Umbilical cord (tissue), 2 donors: Measurements from ENCODE around the gene DR1. TPM values are rescaled to one million over a fixed set of nuclear protein-coding genes. Genes with fewer than 3 reads are reported as not detected.
"Not testable (repeated sequence)": the region's sequence is repeated elsewhere in the genome, so short reads cannot be mapped to it uniquely, and the experiment has no call there.

Source experiments
- DNase-seq: peaks from one replicate; pipeline ENCODE4 v3.0.0-alpha.2; 2015; ENCODE audit warnings: low spot score
- total RNA-seq: library from RNA; depleted of rRNA; stranded (reverse); fragments of >200 nt; gene quantifications from one replicate; pipeline ENCODE4 v1.2.3, GENCODE V29; 2014; ENCODE audit warnings: low replicate concordance; ENCODE audit not compliant: insufficient read depth

The DR1 gene
- total RNA-seq, 1 donor from 2014 or later = 30.6 TPM

DNA sequence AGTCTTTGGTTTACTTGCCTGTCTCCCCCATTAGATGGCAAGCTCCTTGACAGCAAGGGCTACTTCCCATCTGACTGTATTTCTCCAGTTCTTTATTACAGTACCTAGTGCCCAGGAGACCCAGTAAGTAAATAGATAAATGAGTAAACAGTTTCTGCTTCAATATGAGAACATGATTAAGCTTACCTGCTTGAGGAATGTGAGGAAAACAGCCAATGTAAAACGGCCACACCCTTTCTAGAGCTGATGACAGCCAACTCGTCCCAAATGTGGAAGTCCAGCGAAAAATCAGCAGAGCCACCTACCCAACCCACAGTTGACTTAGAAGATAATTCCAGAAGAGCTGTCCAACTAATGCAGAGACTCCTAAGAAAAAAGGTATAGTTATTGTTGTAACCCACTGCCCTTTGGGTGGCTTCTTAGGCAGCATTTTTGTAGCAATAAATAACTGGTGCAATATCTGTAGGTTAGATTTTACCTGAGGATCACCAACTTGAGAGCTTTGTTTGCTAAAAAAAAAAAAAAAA lies 6.5 kb upstream of the DR1 start:
- no peak for DNase-seq

DNA sequence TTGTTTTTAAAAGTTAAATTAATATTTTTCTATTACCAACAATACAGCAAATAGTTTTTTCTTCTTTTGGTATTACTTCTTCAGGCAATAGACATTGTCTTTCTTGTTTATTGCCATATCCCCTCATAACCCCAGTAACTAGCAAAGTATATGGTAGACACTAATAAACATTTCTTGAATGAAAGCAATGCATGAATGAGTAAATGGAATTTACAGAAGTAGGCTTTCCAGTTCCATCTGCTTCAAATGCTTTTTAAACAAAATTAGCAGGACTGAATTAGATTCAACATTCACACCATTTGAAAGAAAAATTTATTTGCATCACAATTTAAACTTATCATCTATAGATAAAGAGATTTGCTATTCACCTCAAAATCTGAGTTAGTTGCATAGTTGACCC lies 5.6 kb upstream of the DR1 start:
- DNase-seq = no peak

DNA sequence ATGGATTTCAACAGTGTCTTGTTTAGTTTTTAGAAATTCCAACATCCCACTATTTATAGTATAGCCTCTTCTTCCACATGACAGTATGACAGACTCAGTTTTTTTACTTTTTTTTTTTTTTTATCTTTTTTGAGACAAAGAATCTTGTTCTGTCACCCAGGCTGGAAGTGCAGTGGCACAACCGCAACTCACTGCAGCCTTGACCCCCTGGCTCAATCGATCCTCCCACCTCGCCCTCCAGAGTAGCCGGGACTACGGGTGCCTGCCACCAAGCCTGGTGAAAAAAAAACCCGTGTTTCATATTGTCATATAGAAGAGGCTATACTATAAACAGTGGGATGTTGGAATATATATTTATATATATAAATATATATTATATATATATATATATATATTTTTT lies 1.2 kb upstream of the DR1 start:
- DNase-seq = no peak

DNA sequence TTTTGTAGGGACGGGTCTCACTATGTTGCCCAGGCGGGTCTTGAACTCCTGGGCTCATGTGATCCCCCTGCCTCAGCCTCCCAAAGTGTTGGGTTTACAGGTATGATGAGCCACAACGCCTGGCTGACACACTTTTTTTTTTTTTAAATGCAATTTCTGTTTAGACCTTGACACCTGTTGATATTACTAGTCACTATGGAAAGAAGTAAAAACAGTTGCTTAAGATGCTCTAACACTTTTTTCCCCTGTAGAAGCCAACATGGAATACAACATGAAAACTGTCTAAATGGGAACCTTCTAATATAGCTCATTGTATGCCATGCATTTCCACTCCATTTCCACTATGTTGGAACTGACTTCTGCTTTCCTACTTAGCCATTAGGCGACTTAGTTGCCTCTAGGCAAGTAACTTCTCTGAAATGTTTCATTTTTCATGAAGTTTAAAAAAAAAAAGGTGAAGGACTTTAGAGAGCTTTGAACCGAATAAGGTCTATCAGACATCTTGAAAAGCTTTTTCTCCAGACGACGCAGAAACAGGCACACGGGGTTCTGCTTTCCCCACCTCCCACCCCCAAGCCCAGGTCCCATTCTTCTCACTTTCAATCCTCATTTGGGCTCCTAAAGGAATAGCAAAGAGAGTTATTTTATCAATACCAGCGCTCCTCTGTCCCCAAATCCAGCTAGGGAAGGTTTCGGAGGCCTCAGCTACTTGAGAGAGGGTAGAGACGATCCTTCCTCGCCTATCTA lies 648 bp upstream of the DR1 start:
- DNase-seq = no peak

DNA sequence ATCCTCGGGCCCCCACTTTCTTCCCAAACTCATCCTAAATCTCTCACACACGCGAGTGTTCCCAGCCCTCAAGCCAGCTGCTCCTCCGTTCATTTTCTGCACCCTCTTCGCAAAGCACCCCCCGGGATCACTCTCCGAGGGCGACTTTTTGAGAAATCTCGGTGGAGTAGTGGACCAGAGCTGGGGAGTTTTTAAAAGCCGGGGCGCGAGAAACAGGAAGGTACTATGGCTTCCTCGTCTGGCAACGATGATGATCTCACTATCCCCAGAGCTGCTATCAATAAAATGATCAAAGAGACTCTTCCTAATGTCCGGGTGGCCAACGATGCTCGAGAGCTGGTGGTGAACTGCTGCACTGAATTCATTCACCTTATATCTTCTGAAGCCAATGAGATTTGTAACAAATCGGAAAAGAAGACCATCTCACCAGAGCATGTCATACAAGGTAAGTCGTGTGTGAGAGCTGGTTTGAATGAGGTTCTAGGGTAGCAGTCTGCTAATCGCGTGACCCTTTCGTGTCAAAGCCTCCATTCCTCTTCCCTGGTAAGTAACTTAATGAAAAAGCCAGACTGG lies 800 bp downstream of the DR1 start:
- no peak for DNase-seq

DNA sequence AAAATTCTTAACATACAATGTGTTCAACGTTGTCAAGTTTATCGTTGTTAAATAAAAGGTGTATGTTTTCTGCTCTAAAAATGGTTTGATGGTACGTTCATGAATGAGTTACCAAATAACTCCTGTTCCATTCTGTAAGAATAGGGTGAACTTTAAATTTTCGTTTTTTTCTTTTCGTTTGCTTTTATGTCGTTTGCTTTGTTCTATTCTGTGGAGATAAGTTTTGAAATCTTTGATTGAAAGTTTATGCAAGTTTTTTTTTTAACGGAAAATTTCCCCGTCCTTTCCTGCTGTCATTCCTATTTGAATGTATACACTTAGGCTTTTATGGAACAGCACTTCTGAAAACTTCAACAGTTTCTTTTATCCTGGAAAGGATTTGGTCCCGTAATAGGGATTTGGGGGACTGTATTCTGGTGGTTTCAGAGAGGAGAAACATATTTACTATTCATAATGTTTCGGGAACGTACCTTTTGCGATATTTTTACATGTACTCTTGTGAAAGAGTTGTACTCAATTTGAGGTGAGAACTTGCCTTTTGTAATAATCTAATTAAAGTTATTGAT lies 1.7 kb downstream of the DR1 start:
- DNase-seq = no peak

DNA sequence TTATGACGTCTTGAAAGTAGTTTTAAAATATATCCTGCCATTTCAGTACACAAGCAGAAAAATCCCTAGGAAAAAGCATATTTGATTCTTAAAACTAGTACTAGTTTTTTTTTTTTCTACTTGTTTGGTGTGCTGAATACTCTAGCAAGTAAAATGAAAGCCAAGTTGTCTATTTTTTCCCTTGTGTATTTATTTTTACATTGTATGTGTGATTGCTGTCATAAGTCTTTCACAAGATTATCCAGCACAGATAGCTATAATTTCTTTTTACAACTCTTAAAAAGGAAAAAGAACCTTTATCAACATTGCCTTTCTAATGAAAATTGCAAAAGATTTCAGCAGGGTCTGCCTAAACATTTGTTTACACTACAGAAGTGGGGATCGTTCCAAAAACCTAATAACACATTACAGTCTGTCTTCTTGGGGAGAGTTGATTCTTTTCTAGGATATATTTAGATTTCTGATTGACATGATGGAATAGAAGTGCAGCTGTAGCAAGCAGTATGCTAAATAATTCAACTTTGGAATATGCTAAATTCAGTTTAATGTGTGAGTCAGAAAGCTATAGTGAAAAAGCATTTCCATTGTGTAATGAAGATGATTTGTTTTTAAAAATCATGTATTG lies 2.5 kb downstream of the DR1 start:
- DNase-seq = no peak

DNA sequence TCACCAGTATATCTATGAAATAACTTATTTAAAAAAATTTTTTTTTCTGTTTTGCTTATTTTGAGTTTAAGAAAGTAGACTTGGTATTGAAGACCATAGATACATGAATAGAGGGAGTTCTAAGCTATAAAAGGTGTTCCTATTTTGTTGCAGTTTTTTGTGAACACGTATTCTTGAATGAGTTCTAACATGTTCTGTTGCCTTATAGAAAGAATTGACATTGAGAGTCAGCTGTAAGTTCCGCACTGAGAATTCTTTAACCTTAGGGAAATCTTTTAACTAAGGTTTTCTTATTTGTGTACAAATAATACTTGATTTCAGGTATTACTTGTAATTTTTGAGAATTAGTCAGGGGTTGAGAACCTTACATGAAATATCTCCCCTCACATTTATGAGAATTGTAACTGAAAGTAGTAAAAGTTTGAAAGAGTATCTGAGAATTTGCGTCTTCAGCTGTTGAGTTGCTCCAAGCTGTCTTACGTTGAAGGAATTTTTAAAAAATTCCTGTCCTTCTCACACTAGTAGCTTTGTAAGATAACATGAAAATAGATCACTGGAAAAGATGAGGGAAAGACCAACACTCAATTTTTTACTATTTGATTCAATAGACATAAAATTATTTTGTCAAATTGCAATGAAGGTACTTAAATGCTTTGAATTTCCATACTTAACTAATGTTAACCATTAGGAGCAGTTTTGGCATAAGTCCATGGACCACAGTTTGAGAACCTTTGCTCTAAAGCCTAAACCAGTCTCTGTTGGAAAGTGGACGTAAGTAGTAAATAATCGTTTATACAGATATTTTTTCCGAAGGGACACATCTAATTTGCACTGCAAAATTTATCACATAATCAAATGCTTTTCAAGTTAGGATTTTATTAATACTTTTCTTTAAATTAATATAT lies 3.8 kb downstream of the DR1 start:
- no peak for DNase-seq

DNA sequence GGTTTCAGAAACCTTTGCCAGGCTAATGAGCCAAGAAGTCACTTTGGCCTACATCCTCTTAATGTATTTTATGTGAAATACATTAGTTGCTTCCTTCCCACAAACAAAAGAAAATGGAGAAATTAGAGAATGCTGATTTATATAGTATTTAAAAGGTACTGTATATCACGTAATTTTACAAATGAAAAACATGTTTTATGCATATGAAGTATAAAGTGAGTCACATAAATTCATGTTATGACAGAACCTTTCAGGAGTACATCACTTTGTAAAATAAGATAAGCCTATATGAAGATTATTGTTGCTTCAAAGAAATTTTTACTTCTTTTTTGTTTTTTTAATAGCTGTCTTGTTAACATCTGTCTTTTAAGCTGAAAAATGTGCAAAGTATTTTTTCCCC lies 4.6 kb downstream of the DR1 start:
- DNase-seq = no peak

DNA sequence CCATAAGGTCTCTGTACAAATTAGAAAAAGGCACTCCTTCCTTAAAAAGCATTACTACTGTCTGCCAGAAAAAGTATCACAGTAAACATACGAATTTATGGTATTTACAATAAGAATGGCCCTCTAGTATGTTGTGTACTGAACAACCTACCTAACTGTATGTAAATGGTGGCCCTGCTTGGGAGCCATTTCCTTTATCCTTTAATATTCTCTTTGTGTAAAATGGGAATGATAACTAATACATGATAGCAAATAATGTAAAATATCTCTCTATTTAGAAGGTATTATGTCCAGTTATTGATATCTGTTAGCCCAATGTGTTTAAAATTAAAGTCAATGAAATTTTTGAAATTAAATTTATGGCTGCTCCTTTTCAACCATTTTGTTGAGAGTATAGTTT lies 5.2 kb downstream of the DR1 start:
- DNase-seq = no peak

DNA sequence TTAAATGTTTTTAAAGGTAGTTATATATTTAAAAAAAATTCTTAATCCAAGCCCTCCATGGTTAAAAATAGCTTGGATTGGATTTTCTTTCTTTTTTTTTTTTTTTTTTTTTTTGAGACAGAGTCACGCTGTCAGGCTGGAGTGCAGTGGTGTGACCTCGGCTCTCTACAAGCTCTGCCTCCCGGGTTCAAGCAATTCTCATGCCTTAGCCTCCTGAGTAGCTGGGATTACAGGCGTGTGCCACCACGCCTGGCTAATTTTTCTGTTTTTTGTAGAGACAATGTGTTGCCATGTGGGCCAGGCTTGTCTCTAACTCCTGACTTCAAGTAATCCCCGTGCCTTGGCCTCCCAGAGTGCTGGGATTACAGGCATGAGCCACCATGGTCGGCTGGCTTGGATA lies 5.6 kb downstream of the DR1 start:
- DNase-seq = not testable (repeated sequence)

DNA sequence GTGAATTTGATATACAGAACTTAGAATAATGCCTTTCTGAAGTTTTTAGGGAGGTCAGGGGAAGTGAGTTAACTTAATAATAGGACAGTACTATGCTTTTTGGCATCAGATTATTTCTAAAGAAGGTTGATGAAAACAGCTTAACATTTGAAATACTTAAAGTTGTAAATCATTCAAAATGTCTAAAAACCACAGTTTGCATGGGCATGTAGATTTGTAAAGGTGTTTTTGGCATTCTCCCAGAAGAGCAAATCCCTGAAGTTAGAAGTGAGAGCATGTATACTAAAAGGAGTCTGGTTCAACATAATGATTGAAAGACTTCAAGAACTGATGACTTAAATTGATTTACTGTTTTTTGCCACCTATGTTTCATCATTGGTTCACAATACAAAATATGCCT lies 6.7 kb downstream of the DR1 start:
- no peak for DNase-seq

DNA sequence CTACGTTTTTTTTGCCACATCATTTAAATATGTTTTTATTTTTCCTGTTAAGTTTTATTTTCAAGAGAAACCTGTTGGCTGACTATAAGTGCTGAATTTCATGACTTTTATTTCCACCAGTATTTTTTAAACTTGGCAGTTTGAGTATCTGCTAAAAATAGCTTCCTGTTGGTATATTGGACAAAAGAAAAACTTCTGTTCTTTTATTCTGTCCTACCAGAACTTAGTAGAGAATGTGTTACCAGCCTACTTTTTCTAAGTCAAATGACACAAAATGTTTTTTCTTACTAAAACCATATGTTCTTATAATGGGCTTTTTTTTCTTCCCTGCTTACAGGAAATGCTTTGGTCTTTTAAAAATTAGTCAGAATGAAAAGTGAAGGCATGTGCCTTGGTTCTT lies 7.6 kb downstream of the DR1 start:
- DNase-seq = no peak

DNA sequence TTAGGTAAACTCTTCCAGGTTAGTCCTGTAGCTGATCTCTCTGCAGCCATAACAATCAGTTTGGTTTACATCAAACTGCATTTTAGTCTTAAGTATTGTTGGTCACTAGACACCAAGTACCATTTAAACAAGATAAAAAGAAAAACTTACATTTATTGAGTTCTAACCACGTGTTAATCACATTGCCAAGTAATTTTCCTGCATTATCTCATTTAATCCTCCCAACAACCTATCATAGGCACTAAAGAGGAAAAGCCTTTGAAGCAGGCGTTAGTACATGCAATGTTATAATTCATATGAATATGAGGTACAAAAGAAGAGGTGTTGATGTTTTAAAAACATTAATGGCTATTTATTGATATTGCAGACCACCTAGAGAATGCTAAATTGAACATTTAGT lies 9.0 kb downstream of the DR1 start:
- no peak for DNase-seq

DNA sequence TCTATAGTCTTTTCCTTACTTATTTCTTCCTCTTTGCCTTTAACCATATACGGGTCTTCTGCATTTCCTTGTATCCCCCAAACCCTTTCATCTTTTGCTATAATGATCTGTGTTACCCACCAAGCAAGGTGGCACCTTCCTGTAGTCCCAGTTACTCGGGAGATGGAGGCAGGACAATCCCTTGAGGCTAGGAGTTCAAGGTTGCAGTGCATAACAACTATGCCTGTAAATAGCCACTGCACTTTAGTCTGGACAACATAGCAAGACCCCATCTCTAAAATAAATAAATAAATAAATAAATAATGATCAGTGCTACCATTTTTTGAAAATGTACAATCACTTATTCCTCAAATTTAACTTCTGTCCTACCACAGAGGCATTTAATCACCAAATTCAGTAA lies 11.5 kb downstream of the DR1 start:
- DNase-seq = no peak

DNA sequence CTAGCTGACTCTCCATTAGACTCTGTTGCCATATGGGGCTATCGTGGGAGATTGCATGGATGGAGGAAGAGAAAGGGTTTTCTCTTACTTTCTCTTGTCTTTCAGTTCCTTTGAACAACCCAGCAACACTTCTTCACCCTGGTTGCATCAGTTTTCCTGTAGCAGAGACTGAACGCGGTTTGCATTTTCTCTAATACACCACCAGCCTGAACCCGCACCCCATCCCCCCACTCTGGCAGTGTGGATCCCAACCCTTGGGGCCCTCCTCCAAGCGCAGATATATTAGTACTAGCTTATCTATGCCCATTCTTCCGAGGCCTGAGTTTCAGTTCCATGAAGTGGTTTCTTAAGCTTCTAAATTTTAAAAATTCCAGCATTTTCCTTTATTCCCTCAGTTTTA lies 12.6 kb downstream of the DR1 start:
- no peak for DNase-seq

DNA sequence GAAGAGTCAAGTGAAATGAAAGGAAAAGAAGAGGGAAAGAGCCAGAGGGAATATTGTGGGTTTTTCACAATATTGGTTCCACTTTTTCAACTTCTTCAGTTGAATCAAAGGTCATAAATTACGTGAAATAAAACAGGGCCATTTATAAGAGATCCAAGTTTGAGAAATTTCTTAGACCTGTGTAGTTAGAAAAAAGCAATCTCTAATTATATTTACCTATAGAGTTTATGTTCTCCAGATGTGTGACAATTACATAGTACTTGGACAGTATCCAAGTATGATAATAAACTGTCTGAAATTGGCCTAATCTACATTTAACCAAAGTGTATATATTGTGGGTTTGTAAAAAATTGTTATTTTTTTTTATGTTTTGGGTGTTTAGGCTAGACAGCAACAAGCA lies 14.4 kb downstream of the DR1 start:
- DNase-seq = no peak

DNA sequence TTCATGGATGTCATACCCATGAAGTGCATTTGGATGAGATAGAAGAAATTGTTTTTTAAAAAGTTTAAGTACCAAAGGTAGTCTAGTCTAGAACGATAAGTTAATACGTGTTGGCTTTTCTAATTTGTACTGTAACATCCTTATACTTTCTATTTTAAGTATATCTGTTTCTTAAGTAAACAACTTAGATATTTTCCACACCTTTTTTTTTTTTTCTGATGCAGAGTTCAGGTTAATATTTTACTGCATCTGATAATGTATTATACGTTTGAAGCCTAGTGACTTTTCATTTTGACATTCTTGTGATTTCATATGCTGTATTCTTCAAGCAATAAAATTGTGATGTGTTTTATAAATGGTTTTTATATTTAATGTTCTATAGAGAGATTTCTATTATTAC lies 16.5 kb downstream of the DR1 start:
- no peak for DNase-seq

DNA sequence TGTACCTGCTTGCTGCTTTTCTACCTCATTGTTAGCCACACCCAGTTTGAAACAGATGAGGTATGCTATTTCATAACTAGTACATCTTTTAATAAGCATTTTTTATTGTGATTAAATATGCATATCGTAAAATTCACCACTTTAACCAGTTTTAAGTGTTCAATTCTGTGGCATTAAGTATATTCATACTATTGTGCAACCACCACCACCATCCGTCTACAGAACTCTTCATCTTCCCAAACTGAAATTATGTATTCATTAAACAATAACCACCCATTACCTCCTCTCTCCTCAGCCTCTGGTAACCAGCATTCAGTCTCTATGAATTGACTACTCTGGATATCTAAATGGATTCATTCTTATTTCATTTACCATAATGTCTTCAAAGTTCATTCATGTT lies 20.1 kb downstream of the DR1 start:
- no peak for DNase-seq

DNA sequence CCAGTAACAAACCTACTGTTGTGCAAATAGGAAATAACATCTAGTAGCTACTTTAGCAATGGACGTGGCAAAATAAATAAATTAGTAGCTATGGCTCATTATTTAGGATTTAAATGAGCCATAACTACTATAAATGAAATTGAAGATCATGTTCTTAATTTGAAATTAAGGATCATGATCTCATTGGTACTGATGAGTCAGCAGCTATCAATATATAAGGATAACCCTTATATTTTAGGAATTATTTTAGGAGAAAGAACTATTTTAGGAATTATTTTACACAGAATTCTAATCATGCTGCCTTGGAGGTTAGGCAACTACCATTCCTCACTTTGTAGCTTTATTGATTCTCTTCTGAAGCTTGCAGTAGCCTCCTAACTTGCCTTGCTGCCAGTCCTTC lies 24.0 kb downstream of the DR1 start:
- DNase-seq = no peak

DNA sequence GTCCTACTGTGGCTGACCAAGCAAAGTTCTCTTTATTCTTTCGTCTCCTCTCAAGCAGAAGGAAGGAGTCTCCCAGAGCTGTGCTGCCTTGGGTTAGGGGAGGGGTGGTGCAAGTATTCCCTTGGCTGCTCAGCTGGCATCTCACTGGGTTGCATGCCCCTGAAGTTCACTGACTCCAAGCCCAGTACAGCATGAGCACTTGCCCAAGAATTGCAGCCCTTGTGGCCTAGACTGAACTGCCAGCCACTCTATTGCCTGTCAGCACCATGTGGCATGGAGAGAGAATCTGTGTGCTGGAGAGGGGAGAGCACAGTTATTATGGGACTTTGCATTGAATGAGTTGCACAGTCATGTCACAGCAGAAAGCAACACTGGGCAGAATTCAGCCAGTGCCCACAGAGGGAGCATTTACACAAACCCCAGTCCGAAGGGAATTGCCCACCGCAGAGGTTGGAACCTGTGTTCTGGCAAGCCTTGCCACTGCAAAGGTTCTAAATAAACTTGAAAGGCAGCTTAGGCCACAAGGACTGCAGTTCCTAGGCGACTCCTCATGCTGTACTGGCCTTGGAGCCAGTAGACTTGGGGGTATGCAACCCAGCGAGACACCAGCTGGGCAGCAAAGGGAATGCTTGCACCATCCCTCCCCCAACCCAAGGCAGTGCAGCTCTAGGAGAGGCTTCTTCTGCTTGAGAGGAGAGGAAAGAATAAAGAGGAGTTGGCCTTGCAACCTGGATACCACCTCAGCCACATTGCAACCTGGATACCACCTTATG lies 28.8 kb downstream of the DR1 start:
- no peak for DNase-seq
